ENCODE data around the gene SNAP91.

DNA sequence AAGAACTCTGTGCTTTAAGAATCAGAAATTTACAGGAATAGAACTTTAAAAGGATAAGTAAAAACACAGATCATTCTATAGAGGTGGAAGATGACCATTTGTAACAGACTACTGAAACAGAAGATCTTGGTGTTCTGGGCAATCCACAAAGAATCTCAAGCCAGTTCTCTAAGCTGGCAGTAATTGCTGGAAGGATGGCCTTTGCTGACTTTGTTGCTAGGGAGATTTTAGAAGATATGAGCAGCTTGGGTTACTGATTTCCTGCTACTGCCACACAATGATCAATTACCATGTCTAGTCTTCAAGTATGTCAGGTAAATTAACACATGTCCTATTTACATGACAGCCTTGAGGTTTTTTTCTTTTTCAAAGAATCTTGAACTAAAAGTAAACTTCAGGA lies 31.1 kb downstream of the SNAP91 start:
- TF ChIP-seq POLR2A (IDR thresholded peaks at IDR 0.05; ENCODE audit: low read depth, low read length) = no peak
- no peak for TF ChIP-seq POLR2AphosphoS5 (IDR thresholded peaks at IDR 0.05; ENCODE audit: low read depth, low read length)
- no peak for TF ChIP-seq TAF1 (IDR thresholded peaks at IDR 0.05; ENCODE audit: low read depth, low read length)
- TF ChIP-seq SPI1 (IDR thresholded peaks at IDR 0.05; ENCODE audit: low read depth, low read length) = no peak
- no peak for TF ChIP-seq POU2F2 (IDR thresholded peaks at IDR 0.05; ENCODE audit: low read depth, low read length)
- no peak for TF ChIP-seq PAX5 (IDR thresholded peaks at IDR 0.05; ENCODE audit: insufficient read depth, low read length, severe bottlenecking)

Data from GM12891 (cell line).